PC-9 (cell line): ENCODE measurements around the gene ADGB.

Experiments
- CTCF ChIP-seq: fragments of 200-600 bp; sonication (generic); conservative IDR thresholded peaks from 2 replicates; pipeline ENCODE4 v1.6.1; 2017; ENCODE audit warnings: mixed run types, antibody characterized with exemption, mild to moderate bottlenecking, moderate library complexity
- EZH2 ChIP-seq: fragments of 200-600 bp; sonication (generic); IDR thresholded peaks from 2 replicates; pipeline ENCODE4 v1.8.0; 2017; ENCODE audit warnings: antibody characterized with exemption, low read depth

- TF ChIP-seq CTCF (no peak), EZH2 (no peak)
Measured at GRCh38 chr6:146595972-146596731, 2.6 kb upstream of the ADGB start.
